K562 (cell line): ENCODE results near the gene PTPN5. TPM values are rescaled to one million over a fixed set of nuclear protein-coding genes. Genes with fewer than 3 reads are reported as not detected.
A peak's percentile ranks its signal among the peaks of the same experiment; 100 is the strongest.

ENCODE experiments used
- ADNP ChIP-seq: fragments of 200-800 bp; sonication (Bioruptor generic); IDR thresholded peaks from 2 replicates; pipeline ENCODE4 v1.6.1; 2016; ENCODE audit warnings: missing genetic modification characterization, missing compliant biosample characterization
- C11orf30 ChIP-seq: fragments of 450-650 bp; IDR thresholded peaks from 2 replicates; pipeline ENCODE4 v1.6.1; 2016; ENCODE audit warnings: low read depth, mild to moderate bottlenecking
- CEBPB ChIP-seq: fragments of 450-650 bp; IDR thresholded peaks from 2 replicates; pipeline ENCODE4 v1.6.1; 2016; ENCODE audit warnings: missing genetic modification characterization, missing compliant biosample characterization
- CHD1 ChIP-seq: fragments of 200-600 bp; sonication (generic); IDR thresholded peaks from one replicate; pipeline ENCODE4 v1.6.1; 2012; ENCODE audit warnings: mild to moderate bottlenecking, moderate library complexity, low read length, inconsistent platforms
- HDAC6 ChIP-seq: IDR thresholded peaks from 2 replicates; pipeline ENCODE4 v1.6.1; 2012; ENCODE audit warnings: low read depth, mild to moderate bottlenecking, control low read depth, inconsistent platforms, low read length, moderate library complexity
- HEY1 ChIP-seq: fragments of 250-450 bp; sonication (Bioruptor Pico); IDR thresholded peaks from 2 replicates; pipeline ENCODE4 v1.5.0; 2020; ENCODE audit warnings: mild to moderate bottlenecking, moderate library complexity, borderline replicate concordance
- JUND ChIP-seq, 2 experiments: IDR thresholded peaks; 2 replicates in 1 of 2; 3 replicates in 1 of 2; pipeline ENCODE4 v1.6.1; 2011; ENCODE audit warnings: borderline replicate concordance in 2 of 2, low read depth in 2 of 2, low read length in 2 of 2, improper control_type of control experiment in 1 of 2, missing biosample characterization in 1 of 2, missing genetic modification characterization in 1 of 2, missing genetic modification reagents in 1 of 2
- KAT7 ChIP-seq: sonication (generic); formaldehyde crosslinking; IDR thresholded peaks from 2 replicates; pipeline ENCODE4 v1.8.0; 2022; ENCODE audit warnings: missing genetic modification reagents, mild to moderate bottlenecking, borderline replicate concordance
- MBD2 ChIP-seq: sonication (generic); IDR thresholded peaks from 2 replicates; pipeline ENCODE4 v1.6.1; 2016; ENCODE audit warnings: low read depth, borderline replicate concordance
- MTA2 ChIP-seq: fragments of 450-650 bp; IDR thresholded peaks from 2 replicates; pipeline ENCODE4 v1.6.1; 2016; ENCODE audit warnings: low read depth
- NFE2 ChIP-seq: IDR thresholded peaks from 2 replicates; pipeline ENCODE4 v1.6.1; 2014; ENCODE audit warnings: antibody characterized with exemption, low read depth
- NRF1 ChIP-seq, 2 experiments: fragments of 450-650 bp; IDR thresholded peaks in 1 of 2; conservative IDR thresholded peaks in 1 of 2; 2 replicates each; pipeline ENCODE4 v1.6.1; 2014; ENCODE audit warnings: mild to moderate bottlenecking in 2 of 2
- POLR2AphosphoS5 ChIP-seq: IDR thresholded peaks from 2 replicates; pipeline ENCODE4 v1.6.1; 2011; ENCODE audit warnings: mild to moderate bottlenecking, low read depth, low read length, moderate library complexity; ENCODE audit not compliant: control insufficient read depth, insufficient read depth
- POLR3A ChIP-seq: IDR thresholded peaks from 2 replicates; pipeline ENCODE4 v1.6.1; 2011; ENCODE audit warnings: borderline replicate concordance, mild to moderate bottlenecking, moderate library complexity; ENCODE audit not compliant: insufficient read length, insufficient read depth; ENCODE audit errors: extremely low read depth
- RBM25 ChIP-seq: fragments of 200-400 bp; formaldehyde crosslinking; IDR thresholded peaks from 2 replicates; pipeline ENCODE4 v1.6.1; 2018; ENCODE audit warnings: low read length, low read depth, moderate library complexity; ENCODE audit not compliant: severe bottlenecking
- SRF ChIP-seq, 2 experiments: fragments of 250-450, 450-650 bp in 1 of 2; sonication (Bioruptor Pico) in 1 of 2; sonication (generic) in 1 of 2; formaldehyde crosslinking; IDR thresholded peaks; 2 replicates each; pipeline versions ENCODE4 v1.5.0 to v1.5.1; 2020 to 2022; ENCODE audit warnings: mild to moderate bottlenecking in 1 of 2, missing genetic modification reagents in 1 of 2
- TBP ChIP-seq: optimal IDR thresholded peaks from 2 replicates; pipeline ENCODE3; 2011; ENCODE audit warnings: low read depth, low read length, improper control_type of control experiment
- ZBTB7A ChIP-seq: IDR thresholded peaks from 2 replicates; pipeline ENCODE4 v1.6.1; 2011; ENCODE audit warnings: low read depth, mild to moderate bottlenecking, low read length, moderate library complexity, borderline replicate concordance; ENCODE audit not compliant: control insufficient read depth
- ZNF217 ChIP-seq: sonication (generic); formaldehyde crosslinking; IDR thresholded peaks from 2 replicates; pipeline ENCODE4 v1.8.0; 2022; ENCODE audit warnings: mild to moderate bottlenecking, missing genetic modification reagents
- ZNF76 ChIP-seq: fragments of 250-450 bp; sonication (Bioruptor Pico); IDR thresholded peaks from 2 replicates; pipeline ENCODE4 v1.4.0; 2020; ENCODE audit warnings: mild to moderate bottlenecking, moderate library complexity, borderline replicate concordance
- polyA plus RNA-seq, 8 experiments: library from polyadenylated mRNA; depleted of rRNA in 4 of 8; stranded (reverse) in 5 of 8; unstranded in 3 of 8; fragments of >200 nt; fragmentation: Nextera tagmentation in 2 of 8; fragmentation: Illumina TruSeq in 1 of 8; extraction: Ambion mirVana in 2 of 8; extraction: Trizol in 1 of 8; gene quantifications; 2 replicates each; pipeline versions ENCODE4 v1.2.1 to v1.2.3, GENCODE V29; 2011 to 2014; ENCODE audit warnings: inconsistent platforms in 1 of 8, missing spikeins in 1 of 8
- total RNA-seq, 7 experiments: library from RNA; depleted of rRNA in 6 of 7; stranded (reverse); fragments of >200 nt in 6 of 7; fragmentation: Illumina TruSeq in 2 of 7; extraction: Trizol in 2 of 7; gene quantifications; 2 replicates each; pipeline versions ENCODE4 v1.2.1 to v1.2.3, GENCODE V29; 2011 to 2021; ENCODE audit warnings: low replicate concordance in 1 of 7
- TF ChIP-seq, protein P1 (sequence below): sonication (generic); formaldehyde crosslinking; IDR thresholded peaks from 2 replicates; pipeline ENCODE4 v1.8.1; 2023; ENCODE audit warnings: mild to moderate bottlenecking, missing genetic modification reagents
- TF ChIP-seq, protein P2 (sequence below): fragments of 250-450 bp; sonication (Bioruptor Pico); IDR thresholded peaks from 2 replicates; pipeline ENCODE4 v1.5.0; 2021
- TF ChIP-seq, protein P3 (sequence below): fragments of 250-450 bp; sonication (Bioruptor Pico); IDR thresholded peaks from 2 replicates; pipeline ENCODE4 v1.5.1; 2021; ENCODE audit warnings: mild to moderate bottlenecking

The PTPN5 gene
- total and polyA plus RNA-seq, 9 of the 15 experiments (the other 6 are each of a cell fraction or from before 2014, with no cell fraction given): not detected

DNA sequence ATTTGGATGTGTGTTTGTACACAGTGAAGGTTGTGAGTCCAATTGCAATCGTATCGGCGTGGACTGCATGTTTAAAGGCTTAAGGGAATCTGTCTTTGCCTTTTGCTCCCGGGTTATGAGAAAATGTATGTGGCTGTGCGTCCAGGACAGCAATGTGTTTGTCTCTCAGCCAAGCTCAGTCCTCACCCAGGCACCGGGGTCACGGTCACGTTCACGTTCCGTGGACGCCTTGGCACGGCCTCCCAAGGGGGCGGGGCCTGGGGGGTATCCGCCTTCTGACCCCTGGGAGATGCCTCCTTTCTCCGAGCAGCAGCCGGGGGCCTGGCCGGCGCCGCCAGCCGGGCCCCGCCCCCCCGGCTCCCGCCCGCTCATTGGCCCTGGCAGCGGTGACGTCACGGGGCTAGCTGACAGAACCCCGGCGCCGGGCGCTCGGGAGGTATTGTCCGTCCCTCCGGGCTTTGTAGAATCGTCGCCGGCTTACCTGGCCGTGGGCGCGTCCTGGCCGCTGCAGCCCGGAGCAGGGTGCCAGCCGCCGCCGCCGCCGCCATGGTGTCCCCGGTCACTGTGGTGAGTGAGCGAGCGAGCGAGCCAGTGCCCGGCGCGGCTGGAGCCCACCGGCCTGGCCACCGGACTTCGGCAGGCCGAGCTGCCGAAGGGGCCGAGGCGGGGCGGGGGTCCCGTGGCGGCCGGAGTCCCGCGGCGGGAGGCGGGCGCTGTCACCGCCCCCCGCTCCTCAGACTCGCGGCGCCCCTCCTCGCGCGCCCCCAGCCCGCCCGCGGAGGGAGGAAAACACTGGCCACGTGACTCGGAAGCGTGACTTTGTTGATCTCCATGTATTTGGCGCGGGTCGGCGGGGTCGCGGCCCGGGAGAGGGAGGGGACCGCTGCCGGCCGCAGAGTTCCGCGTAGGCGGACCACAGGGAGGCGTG, 93.0 kb downstream of the PTPN5 start, which contains the start of gene TMEM86A (continued):
- TF ChIP-seq, protein P1, sequence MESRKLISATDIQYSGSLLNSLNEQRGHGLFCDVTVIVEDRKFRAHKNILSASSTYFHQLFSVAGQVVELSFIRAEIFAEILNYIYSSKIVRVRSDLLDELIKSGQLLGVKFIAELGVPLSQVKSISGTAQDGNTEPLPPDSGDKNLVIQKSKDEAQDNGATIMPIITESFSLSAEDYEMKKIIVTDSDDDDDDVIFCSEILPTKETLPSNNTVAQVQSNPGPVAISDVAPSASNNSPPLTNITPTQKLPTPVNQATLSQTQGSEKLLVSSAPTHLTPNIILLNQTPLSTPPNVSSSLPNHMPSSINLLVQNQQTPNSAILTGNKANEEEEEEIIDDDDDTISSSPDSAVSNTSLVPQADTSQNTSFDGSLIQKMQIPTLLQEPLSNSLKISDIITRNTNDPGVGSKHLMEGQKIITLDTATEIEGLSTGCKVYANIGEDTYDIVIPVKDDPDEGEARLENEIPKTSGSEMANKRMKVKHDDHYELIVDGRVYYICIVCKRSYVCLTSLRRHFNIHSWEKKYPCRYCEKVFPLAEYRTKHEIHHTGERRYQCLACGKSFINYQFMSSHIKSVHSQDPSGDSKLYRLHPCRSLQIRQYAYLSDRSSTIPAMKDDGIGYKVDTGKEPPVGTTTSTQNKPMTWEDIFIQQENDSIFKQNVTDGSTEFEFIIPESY (CRISPR knock-in tag): no peak
- TF ChIP-seq ADNP (tag): no peak
- TF ChIP-seq NFE2: no peak
- TF ChIP-seq SRF (CRISPR knock-in tag; IDR thresholded peaks at IDR 0.05): no peak
- no peak for TF ChIP-seq ZNF217
- no peak for TF ChIP-seq CEBPB (tag)
- TF ChIP-seq POLR2AphosphoS5: 0 out of 2 replicates have a peak, but pooled peaks have one; percentile 19
- no peak for TF ChIP-seq HEY1 (CRISPR knock-in tag)
- TF ChIP-seq C11orf30: no peak
- peak; percentile 69 for TF ChIP-seq JUND (IDR thresholded peaks at IDR 0.05; ENCODE audit: borderline replicate concordance, low read depth, low read length)
- TF ChIP-seq JUND (tag; IDR thresholded peaks at IDR 0.05; ENCODE audit: borderline replicate concordance, low read depth, low read length): no peak; the same call in 2 of the 3 replicates
- no peak for TF ChIP-seq HDAC6
- no peak for TF ChIP-seq KAT7 (CRISPR knock-in tag)
- peak; percentile 78 for TF ChIP-seq ZBTB7A
- TF ChIP-seq, protein P2, sequence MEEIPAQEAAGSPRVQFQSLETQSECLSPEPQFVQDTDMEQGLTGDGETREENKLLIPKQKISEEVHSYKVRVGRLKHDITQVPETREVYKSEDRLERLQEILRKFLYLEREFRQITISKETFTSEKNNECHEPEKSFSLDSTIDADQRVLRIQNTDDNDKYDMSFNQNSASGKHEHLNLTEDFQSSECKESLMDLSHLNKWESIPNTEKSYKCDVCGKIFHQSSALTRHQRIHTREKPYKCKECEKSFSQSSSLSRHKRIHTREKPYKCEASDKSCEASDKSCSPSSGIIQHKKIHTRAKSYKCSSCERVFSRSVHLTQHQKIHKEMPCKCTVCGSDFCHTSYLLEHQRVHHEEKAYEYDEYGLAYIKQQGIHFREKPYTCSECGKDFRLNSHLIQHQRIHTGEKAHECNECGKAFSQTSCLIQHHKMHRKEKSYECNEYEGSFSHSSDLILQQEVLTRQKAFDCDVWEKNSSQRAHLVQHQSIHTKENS: no peak
- TF ChIP-seq NRF1 (conservative IDR thresholded peaks at IDR 0.05 in 1 of 2, IDR thresholded peaks at IDR 0.05 in 1 of 2): peak; percentile 59 to 64
- no peak for TF ChIP-seq ZNF76 (CRISPR knock-in tag)
- no peak for TF ChIP-seq MBD2
- TF ChIP-seq MTA2: no peak
- TF ChIP-seq TBP: peak; percentile 21
- no peak for TF ChIP-seq CHD1
- no peak for TF ChIP-seq POLR3A
- peak; percentile 79 for TF ChIP-seq RBM25
- TF ChIP-seq, protein P3, sequence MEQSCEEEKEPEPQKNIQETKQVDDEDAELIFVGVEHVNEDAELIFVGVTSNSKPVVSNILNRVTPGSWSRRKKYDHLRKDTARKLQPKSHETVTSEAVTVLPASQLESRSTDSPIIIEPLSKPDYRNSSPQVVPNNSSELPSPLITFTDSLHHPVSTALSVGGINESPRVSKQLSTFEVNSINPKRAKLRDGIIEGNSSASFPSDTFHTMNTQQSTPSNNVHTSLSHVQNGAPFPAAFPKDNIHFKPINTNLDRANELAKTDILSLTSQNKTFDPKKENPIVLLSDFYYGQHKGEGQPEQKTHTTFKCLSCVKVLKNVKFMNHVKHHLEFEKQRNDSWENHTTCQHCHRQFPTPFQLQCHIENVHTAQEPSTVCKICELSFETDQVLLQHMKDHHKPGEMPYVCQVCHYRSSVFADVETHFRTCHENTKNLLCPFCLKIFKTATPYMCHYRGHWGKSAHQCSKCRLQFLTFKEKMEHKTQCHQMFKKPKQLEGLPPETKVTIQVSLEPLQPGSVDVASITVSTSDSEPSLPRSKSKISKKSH (CRISPR knock-in tag): no peak
